HG02970 (cell line): ENCODE results near the gene PSME4.

Experiments
- ATAC-seq: cut with Tn5 transposase; IDR thresholded peaks from one replicate; pipeline ENCODE4 v1.9.1; 2021; ENCODE audit warnings: mild to moderate bottlenecking, moderate library complexity, moderate number of reproducible peaks; ENCODE audit not compliant: unreplicated experiment, low FRiP score

Gene PSME4

GRCh38 chr2:53970724-53971602 lies at the start of gene PSME4:
PSME4 (minus strand) TSS chr2:53970993; CDS start chr2:53970784, 209 bp downstream.
- ATAC-seq: peak; percentile 84

DNA sequence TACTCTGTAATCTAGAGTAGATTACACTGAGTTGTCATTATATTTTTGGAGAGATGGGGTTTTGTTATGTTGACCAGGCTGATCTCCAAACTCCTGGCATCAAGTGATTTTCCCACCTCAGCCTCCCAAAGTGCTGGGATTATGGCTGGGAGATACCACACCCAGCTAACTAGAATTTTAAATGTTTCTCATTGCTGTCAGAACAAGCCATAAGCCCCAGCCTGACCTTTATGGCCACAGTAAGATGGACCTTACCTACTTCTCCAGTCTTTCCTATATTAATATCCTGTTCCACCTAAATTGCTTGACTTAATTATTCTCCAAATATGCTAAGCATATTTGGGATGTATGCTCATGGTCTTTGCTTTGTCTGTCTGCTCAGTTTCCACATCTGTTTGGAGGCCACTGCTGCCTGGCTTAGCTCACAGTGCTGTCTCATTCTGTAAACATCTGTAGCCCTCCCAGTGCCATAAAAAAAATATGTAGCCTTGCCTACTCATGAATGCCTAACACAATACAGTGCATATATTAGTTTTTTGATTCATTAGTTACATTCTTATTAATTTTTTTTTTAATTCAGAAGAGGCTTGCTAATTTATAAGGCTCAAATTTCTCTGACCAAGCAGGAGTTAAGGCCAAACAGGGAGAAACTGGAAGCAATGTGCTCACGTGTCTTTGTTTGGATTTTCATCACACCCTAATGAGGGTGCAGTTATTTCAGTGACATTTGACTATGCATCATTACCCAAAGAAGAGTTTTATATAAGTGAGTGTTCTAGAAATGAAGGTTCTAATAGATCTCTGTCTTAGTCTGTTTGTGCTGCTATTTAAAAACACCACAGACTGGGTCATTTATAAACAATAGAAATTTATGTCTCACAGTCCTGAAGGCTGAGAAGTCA lies 45.3 kb upstream of the PSME4 start:
- no peak for ATAC-seq

DNA sequence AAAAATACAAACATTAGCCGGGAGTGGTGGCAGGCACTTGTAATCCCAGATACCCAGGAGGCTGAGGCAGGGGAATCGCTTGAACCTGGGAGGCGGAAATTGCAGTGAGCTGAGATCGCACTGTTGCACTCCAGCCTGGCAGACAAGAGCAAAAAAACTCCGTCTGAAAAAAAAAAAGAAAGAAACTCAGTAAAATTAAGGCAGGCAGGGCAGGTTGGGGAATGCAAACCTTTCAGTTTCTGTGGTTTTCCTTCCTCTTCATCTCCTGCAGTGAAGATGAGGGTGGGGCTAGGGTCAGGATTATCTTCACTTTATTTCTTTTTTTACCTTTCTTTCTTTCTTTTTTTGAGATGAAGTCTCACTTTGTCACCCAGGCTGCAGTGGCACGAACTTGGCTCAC lies 43.2 kb upstream of the PSME4 start:
- no peak for ATAC-seq

DNA sequence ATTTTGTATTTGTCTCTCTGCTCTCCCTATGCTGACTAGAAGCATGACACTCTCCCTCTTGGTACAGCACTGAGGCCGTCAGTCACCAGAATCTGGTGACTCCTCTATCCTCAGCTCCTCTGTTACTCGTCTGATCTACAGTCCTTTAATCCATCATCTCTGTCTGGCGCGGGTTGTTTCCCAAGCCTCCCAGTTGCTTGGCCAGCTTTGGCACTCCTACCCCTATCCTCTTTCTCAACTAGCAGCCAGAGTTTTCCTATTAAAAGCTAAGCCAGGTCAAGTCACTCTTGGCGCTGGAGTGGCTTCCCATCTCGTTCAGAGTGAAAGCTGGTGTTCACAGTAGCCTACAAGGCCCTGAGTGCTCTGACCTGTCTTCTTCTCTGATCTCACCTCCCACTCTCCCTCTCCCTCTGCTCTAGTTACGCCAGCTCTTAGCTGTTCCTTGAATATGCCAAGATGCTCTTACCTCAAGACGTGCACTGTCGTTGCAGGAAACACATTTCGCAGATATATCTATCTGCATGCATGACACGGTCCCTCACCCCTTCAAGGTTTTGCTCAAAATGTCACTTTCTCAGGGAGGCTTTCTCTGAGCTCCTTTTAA lies 41.8 kb upstream of the PSME4 start:
- ATAC-seq: no peak

DNA sequence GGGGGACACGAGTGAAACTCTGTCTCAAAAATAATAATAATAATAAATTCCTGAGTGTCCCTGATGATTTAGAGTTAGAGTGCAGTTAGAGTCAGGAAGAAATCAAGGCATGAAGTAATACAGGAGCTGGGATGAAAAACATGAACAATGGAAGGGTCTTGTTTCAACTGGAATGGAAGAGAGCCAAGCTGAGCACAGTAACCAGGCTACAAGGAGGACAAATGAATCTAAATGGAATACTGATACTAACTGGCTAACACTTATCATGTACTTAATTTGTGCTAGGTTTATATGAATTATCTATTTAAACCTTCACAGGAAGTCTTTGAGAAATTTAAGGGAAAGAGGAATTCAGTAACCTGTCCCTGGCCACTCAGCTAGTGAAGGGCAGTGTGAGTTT lies 38.8 kb upstream of the PSME4 start:
- ATAC-seq: no peak

GRCh38 chr2:54008439-54008838 lies 37.6 kb upstream of the PSME4 start:
- no peak for ATAC-seq

- ATAC-seq: no peak
Observed at GRCh38 chr2:54000524-54000923, 29.7 kb upstream of the PSME4 start.

DNA sequence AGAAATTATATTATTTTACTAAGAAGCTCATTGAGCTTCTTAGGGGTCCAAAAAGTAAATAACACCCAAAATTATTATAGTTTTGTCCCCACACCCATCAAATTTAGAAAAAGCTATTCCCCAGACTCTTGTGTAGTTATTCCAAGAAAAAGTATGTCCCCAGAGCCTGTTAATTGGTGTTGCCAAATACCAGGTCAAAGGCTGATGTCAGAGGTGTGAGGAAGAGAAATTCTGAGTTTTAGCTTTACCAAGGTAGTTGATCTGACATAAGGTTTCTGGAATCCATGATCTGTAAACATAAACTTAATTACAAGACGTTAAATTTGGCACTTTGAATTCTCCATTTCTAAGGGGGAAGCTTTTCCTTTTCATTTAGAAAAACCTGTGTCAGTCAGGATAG lies 29.3 kb upstream of the PSME4 start:
- no peak for ATAC-seq

- no peak for ATAC-seq
Observed at GRCh38 chr2:53998834-53999233, 28.0 kb upstream of the PSME4 start.

DNA sequence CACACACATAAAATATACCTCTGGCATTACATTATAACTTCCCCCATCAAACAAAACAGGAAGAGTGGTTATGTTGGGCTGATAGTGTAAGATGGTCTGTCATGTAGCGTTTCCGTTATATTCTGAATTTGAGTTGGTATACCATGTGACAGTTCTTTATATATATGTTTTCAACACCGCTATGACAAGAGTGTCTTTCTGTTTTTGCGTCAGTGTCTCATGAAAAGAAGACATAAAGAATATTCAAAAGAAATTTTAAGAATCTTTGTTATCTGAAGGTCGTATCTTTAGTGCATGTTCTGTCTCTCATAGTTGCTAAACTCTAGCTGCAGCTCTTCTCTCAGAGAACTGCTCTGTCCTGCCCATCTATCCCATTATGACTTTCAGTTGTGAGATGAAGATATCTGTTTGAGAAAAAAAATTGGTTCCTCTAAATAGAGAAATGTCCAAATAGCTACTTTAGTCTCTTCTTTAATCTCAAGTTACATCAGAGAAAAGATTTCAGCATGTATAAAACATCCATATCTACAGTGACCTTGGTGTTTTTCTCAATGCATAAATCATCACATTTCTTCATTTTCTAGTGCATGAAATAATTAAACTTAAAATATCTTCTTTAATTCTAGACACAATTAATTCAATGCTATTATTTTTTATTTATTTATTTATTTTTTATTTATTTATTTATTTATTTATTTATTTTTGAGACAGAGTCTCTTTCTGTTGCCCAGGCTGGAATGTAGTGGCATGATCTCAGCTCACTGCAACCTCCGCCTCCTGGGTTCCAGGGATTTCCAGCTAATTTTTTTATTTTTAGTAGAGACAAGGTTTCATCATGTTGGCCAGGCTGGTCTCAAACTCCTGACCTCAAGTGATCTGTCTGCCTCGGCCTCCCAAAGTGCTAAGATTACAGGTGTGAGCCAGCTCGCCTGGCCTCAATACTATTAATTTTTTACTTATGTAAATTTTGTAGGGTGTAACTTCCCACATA lies 24.3 kb upstream of the PSME4 start:
- peak; percentile 60 for ATAC-seq

- no peak for ATAC-seq
Observed at GRCh38 chr2:53991948-53992347, 21.2 kb upstream of the PSME4 start.

GRCh38 chr2:53989210-53989862 lies 18.5 kb upstream of the PSME4 start:
- ATAC-seq: no peak

GRCh38 chr2:53987336-53987921 lies 16.6 kb upstream of the PSME4 start:
- ATAC-seq: no peak

DNA sequence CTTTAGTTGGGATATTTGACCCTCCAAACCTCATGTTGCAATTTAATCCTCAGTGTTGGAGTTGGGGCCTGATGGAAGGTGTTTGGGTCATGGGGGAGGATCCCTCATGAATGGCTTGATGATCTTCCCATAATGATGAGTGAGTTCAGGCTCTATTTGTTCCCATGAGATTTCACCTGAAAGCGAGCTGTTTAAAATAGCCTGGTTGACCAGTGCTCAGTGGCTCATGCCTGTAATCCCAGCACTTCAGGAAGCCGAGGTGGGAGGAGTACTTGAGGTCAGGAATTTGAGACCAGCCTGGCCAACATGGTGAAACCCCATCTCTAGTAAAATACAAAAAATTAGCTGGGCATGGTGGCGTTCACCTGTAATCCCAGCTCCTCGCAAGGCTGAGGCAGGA lies 14.9 kb upstream of the PSME4 start:
- no peak for ATAC-seq

- peak; percentile 35 for ATAC-seq
Observed at GRCh38 chr2:53969968-53970723, 647 bp downstream of the PSME4 start.

GRCh38 chr2:53969285-53969967 lies 1.4 kb downstream of the PSME4 start:
- no peak for ATAC-seq

DNA sequence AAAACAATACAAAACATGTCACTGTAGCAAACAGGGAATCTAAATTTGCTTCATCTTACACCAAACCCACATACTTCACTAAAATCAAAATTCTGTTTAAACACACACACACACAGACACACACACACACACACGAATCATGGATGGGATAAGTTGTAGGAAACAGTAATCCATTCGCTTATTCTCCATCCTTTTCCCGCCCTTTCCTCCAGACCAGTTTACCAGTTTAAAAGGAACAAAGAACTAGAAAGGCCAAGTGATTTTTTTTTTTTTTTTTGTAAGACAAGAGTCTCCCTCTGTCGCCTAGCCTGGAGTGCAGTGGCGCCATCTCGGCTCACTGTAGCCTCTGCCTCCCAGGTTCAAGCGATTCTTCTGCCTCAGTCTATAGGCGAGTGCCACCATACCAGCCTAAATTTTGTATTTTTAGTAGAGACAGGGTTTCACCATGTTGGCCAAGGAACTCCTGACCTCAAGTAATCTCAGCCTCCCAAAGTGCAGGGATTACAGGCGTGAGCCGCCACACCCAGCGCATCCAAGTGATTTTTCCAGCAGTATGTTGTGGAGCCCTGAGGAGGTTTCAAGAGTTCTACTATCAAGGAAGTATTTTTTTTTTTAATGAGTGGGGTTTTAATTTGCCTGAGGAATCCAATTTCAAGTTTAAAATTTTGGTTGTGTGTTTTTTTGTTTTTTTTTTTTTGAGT lies 5.7 kb downstream of the PSME4 start:
- ATAC-seq: no peak
